SU-DHL-6 (cell line): Measurements from ENCODE around the gene PGA4.

Source experiments
- H2AFZ ChIP-seq: fragments of 200-600 bp; sonication (generic); 2 replicates; pipeline ENCODE4 v1.6.1; 2014; ENCODE audit warnings: low read depth, mild to moderate bottlenecking, moderate library complexity, mixed read lengths, antibody characterized with exemption, low read length; ENCODE audit not compliant: severe bottlenecking
- H3F3A ChIP-seq: fragments of 200-600 bp; shearing (Covaris generic); 2 replicates; pipeline ENCODE4 v1.6.0; 2016; ENCODE audit warnings: antibody characterized with exemption, mild to moderate bottlenecking; ENCODE audit not compliant: insufficient read depth
- H3K27ac ChIP-seq: fragments of 200-600 bp; sonication (generic); 2 replicates; pipeline ENCODE4 v1.5.1; 2016; ENCODE audit warnings: low read depth, mild to moderate bottlenecking, low read length, moderate library complexity, mixed read lengths
- H3K27me3 ChIP-seq: fragments of 200-600 bp; sonication (generic), shearing (Covaris generic); 2 replicates; pipeline ENCODE4 v1.6.0; 2014; ENCODE audit warnings: mild to moderate bottlenecking, low read length
- H3K36me3 ChIP-seq: fragments of 200-600 bp; sonication (generic); 2 replicates; pipeline ENCODE4 v1.6.1; 2014; ENCODE audit warnings: mild to moderate bottlenecking, low read length, mixed read lengths
- H3K4me2 ChIP-seq: fragments of 300-600, 200-600 bp; shearing (Covaris generic), sonication (generic); 2 replicates; pipeline ENCODE4 v1.6.0; 2014; ENCODE audit warnings: low read length, low read depth, mild to moderate bottlenecking; ENCODE audit not compliant: poor library complexity, severe bottlenecking
- H3K4me3 ChIP-seq: fragments of 200-600 bp; sonication (generic); 2 replicates; pipeline ENCODE4 v1.5.1; 2014; ENCODE audit warnings: antibody characterized with exemption, low read length, mild to moderate bottlenecking, mixed read lengths; ENCODE audit not compliant: insufficient read depth, poor library complexity, severe bottlenecking
- H3K79me2 ChIP-seq: fragments of 200-600 bp; sonication (generic); 2 replicates; pipeline ENCODE4 v1.6.1; 2014; ENCODE audit warnings: mild to moderate bottlenecking, low read length, moderate library complexity; ENCODE audit not compliant: insufficient read depth
- H3K9ac ChIP-seq: fragments of 200-600 bp; sonication (generic); 2 replicates; pipeline ENCODE4 v1.7.0; 2014; ENCODE audit warnings: mild to moderate bottlenecking, low read length
- H3K9me2 ChIP-seq: fragments of 200-600 bp; sonication (generic); replicated peaks from 2 replicates; pipeline ENCODE4 v1.6.1; 2014; ENCODE audit warnings: low read length; ENCODE audit not compliant: insufficient read depth
- H3K9me3 ChIP-seq: fragments of 200-600 bp; sonication (generic); 2 replicates; pipeline ENCODE4 v1.6.1; 2014; ENCODE audit warnings: low read length, mixed read lengths; ENCODE audit not compliant: insufficient read depth
- H4K20me1 ChIP-seq: fragments of 200-600 bp; sonication (generic); 2 replicates; pipeline ENCODE4 v1.6.1; 2014; ENCODE audit warnings: low read depth, mild to moderate bottlenecking, antibody characterized with exemption, low read length, moderate library complexity, mixed read lengths
- CTCF ChIP-seq: fragments of 200-600 bp; sonication (generic); IDR thresholded peaks from one replicate; pipeline ENCODE4 v1.5.1; 2017; ENCODE audit warnings: antibody characterized with exemption, mild to moderate bottlenecking, low read length, moderate library complexity; ENCODE audit not compliant: insufficient read depth, poor library complexity, severe bottlenecking
- EZH2phosphoT487 ChIP-seq: fragments of 200-600 bp; sonication (generic), shearing (Covaris generic); conservative IDR thresholded peaks from 2 replicates; pipeline ENCODE4 v1.6.1; 2018; ENCODE audit warnings: mild to moderate bottlenecking, antibody characterized with exemption, low read length, moderate library complexity, mixed read lengths

The PGA4 gene

GRCh38 chr11:61273178-61274078, 51.3 kb downstream of the PGA4 start:
- Histone ChIP-seq H3K36me3 (no peaks in the 10 kb centered on the region), H3K9ac (no peak overlapping the region), H3F3A (no peaks in the 10 kb centered on the region), H3K9me3 (no peaks in the 10 kb centered on the region), H4K20me1 (no peaks in the 10 kb centered on the region), H3K27ac (no peak overlapping the region), H3K9me2 (no peaks in the 10 kb centered on the region), H3K27me3 (no peaks in the 10 kb centered on the region), H3K4me2 (no peak overlapping the region), H3K4me3 (no peak overlapping the region), H2AFZ (no peak overlapping the region), H3K79me2 (no peaks in the 10 kb centered on the region)
- TF ChIP-seq EZH2phosphoT487 (no peak), CTCF (no peak)

GRCh38 chr11:61274084-61274483, 51.9 kb downstream of the PGA4 start:
- H3K9me2 ChIP-seq: no peaks in the 10 kb centered on the region
- no peak for TF ChIP-seq CTCF
- no peak for TF ChIP-seq EZH2phosphoT487
- H3K4me2 ChIP-seq: no peak overlapping the region
- no peaks in the 10 kb centered on the region for H3F3A ChIP-seq
- no peaks in the 10 kb centered on the region for H4K20me1 ChIP-seq
- H3K79me2 ChIP-seq: no peaks in the 10 kb centered on the region
- no peak overlapping the region for H2AFZ ChIP-seq
- no peak overlapping the region for H3K4me3 ChIP-seq
- no peak overlapping the region for H3K27ac ChIP-seq
- H3K36me3 ChIP-seq: no peaks in the 10 kb centered on the region
- H3K9ac ChIP-seq: no peak overlapping the region
- H3K27me3 ChIP-seq: no peaks in the 10 kb centered on the region
- H3K9me3 ChIP-seq: no peaks in the 10 kb centered on the region

- no peak overlapping the region for H2AFZ ChIP-seq
- no peaks in the 10 kb centered on the region for H3K9me3 ChIP-seq
- H3K4me2 ChIP-seq: no peak overlapping the region
- H3F3A ChIP-seq: no peaks in the 10 kb centered on the region
- H3K36me3 ChIP-seq: no peaks in the 10 kb centered on the region
- no peak overlapping the region for H3K27ac ChIP-seq
- TF ChIP-seq CTCF: no peak
- TF ChIP-seq EZH2phosphoT487: no peak
- H3K27me3 ChIP-seq: no peaks in the 10 kb centered on the region
- H4K20me1 ChIP-seq: no peaks in the 10 kb centered on the region
- H3K9ac ChIP-seq: no peak overlapping the region
- no peaks in the 10 kb centered on the region for H3K9me2 ChIP-seq
- no peaks in the 10 kb centered on the region for H3K79me2 ChIP-seq
- H3K4me3 ChIP-seq: no peak overlapping the region
Measured at GRCh38 chr11:61275191-61275590, 53.0 kb downstream of the PGA4 start.
